ENCODE measurements around the gene WNK1.

GRCh38 chr12:754851-755562, 2.6 kb downstream of the WNK1 start:
- TF ChIP-seq EZH2 (IDR thresholded peaks at IDR 0.05; ENCODE audit: insufficient read depth, low read length), result no peak
- peak; percentile 47 for TF ChIP-seq CTCF (IDR thresholded peaks at IDR 0.05; ENCODE audit: insufficient read depth, low read depth, low read length)

Measured in astrocyte (in vitro differentiated cells and primary cell).